ENCODE results near the gene BEGAIN.
A peak's percentile ranks its signal among the peaks of the same experiment; 100 is the strongest.

BEGAIN gene

GRCh38 chr14:100599981-100600380, 12.8 kb upstream of the BEGAIN start:
- no peak for DNase-seq

- no peak for DNase-seq
Measured at GRCh38 chr14:100594625-100594951, 7.4 kb upstream of the BEGAIN start.

GRCh38 chr14:100593751-100594624, 6.8 kb upstream of the BEGAIN start:
- no peak for DNase-seq

GRCh38 chr14:100592972-100593371, 5.8 kb upstream of the BEGAIN start:
- DNase-seq, result peak; percentile 8

- DNase-seq, result no peak
Measured at GRCh38 chr14:100592461-100592891, 5.3 kb upstream of the BEGAIN start.

- no peak for DNase-seq
Measured at GRCh38 chr14:100591453-100592371, 4.5 kb upstream of the BEGAIN start.

- no peak for DNase-seq
Measured at GRCh38 chr14:100590726-100591452, 3.7 kb upstream of the BEGAIN start.

GRCh38 chr14:100589760-100590469, 2.7 kb upstream of the BEGAIN start:
- DNase-seq, result no peak

- DNase-seq, result peak; percentile 67
Measured at GRCh38 chr14:100589071-100589759, 2.0 kb upstream of the BEGAIN start.

GRCh38 chr14:100588671-100589070, 1.5 kb upstream of the BEGAIN start:
- DNase-seq, result no peak

GRCh38 chr14:100587763-100588411, 670 bp upstream of the BEGAIN start:
- DNase-seq, result peak; percentile 57

- DNase-seq, result no peak
Measured at GRCh38 chr14:100586403-100587085, 673 bp downstream of the BEGAIN start.

- DNase-seq, result no peak
Measured at GRCh38 chr14:100586153-100586402, 1.1 kb downstream of the BEGAIN start.

- no peak for DNase-seq
Measured at GRCh38 chr14:100585448-100586152, 1.6 kb downstream of the BEGAIN start.

GRCh38 chr14:100584056-100585031, 2.9 kb downstream of the BEGAIN start:
- DNase-seq, result no peak

- no peak for DNase-seq
Measured at GRCh38 chr14:100583245-100583644, 4.0 kb downstream of the BEGAIN start.

GRCh38 chr14:100582496-100583165, 4.6 kb downstream of the BEGAIN start:
- DNase-seq, result no peak

Data from NCI-H446 treated with DMSO at 0.1 percent for 48 hours (cell line).